ENCODE measurements around the gene MED8. TPM values are rescaled to one million over a fixed set of nuclear protein-coding genes. Genes with fewer than 3 reads are reported as not detected.
"Not testable (repeated sequence)": the region's sequence is repeated elsewhere in the genome, so short reads cannot be mapped to it uniquely, and the experiment has no call there.

The MED8 gene
- total and polyA plus RNA-seq, 7 experiments from 2014 or later: 14.5 to 53.8 (median 30.1) TPM

DNA sequence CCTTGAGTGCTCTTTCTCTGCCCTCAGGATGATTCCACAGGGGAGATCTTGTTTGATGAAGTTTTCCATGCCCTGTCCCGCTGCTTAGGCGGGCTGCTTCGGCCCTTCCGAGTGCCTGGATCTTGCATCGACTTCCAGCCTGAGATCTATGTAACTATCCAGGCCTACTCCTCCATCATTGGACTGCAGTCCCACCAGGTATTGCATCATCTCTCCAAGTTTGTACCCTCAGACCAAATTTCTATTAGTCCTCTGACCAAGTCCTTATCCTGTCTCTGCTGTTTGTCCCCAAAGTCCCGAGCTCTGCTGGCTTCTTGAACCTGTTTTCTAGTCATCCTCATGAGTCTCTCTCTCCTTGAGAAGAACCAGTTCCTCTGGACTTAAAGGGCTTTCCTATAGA lies 14.8 kb upstream of the MED8 start:
- Mint-ChIP-seq H3K4me3 (no peak overlapping the region), H3K27me3 (no peaks in the 10 kb centered on the region), H3K27ac (no peak overlapping the region), H3K36me3 (peaks cover 12 to 56% (median 35%) of the 10 kb centered on the region in 5 donors), H3K4me1 (peaks cover 2 to 21% (median 16%) of the 10 kb centered on the region in 7 donors), H3K9me3 (no peaks in the 10 kb centered on the region)
- Histone ChIP-seq H3K9me3 (ENCODE audit: control insufficient read depth in 2 of 3, low read length in 3 of 3) (no peaks in the 10 kb centered on the region), H3K4me1 (ENCODE audit: control insufficient read depth in 2 of 2, insufficient read depth in 2 of 2, low read length in 2 of 2) (no peaks in the 10 kb centered on the region), H3K36me3 (ENCODE audit: control insufficient read depth in 2 of 3, insufficient read depth in 3 of 3, low read length in 3 of 3) (peaks cover 5 to 55% (median 16%) of the 10 kb centered on the region in 3 experiments), H3K4me3 (ENCODE audit: low read length) (no peak overlapping the region), H3K27ac (ENCODE audit: low read depth, low read length) (no peak overlapping the region), H3K27me3 (ENCODE audit: control insufficient read depth in 2 of 2, insufficient read depth in 2 of 2, low read length in 2 of 2) (no peaks in the 10 kb centered on the region)
- DNase-seq (no peak), ATAC-seq (no peak)
- intact Hi-C loops (cut with micrococcal nuclease): no loop called here
- ChIA-PET CTCF (no interaction called here), POLR2A (no interaction called here)

DNA sequence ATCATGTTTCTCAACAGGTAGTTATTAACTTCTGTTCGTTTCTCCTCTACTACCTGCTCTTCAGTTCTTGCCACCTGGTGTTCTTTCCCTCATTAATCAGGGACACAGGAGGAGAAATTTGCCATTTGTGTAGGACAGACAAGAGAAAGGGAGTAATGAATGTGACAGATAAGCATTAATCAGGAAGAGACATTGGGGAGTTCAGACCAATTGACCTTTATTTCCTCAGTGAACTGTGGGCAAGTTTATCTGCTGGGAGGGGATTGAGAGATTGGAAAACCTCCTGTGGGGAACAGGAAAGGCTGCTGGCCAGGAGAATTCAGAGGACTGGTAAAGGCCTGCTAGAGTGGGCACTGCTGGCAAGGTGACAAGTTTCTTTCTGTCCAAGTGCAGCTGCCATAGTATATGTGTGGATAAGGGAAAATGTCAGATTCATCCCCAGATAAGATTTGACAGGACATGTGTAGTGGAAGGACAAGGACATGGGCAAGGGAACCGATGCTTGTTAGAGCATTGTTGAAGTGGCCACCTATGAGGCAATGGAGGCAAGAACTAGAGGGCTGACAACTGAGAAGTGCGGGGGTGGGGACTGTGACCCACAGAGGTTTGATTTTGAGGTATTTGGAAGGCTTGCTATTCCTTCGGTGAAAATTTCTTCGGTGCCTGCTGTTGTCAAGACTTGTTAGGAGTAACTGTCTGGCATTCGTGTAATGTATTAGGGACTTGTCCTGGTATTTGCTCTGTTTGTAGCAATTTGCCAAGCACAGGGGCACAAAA lies 12.7 kb upstream of the MED8 start:
- H3K27ac Mint-ChIP-seq: peak overlapping the region in 3 of 9 donors; percentile 27 to 49 (median 43)
- H3K36me3 ChIP-seq (ENCODE audit: control insufficient read depth in 2 of 3, insufficient read depth in 3 of 3, low read length in 3 of 3): peaks cover 5 to 45% (median 16%) of the 10 kb centered on the region in 3 experiments
- H3K9me3 Mint-ChIP-seq: no peaks in the 10 kb centered on the region
- ATAC-seq: no peak
- peaks cover 8 to 52% (median 30%) of the 10 kb centered on the region in 5 donors for H3K36me3 Mint-ChIP-seq
- no peaks in the 10 kb centered on the region for H3K27me3 ChIP-seq (ENCODE audit: control insufficient read depth in 2 of 2, insufficient read depth in 2 of 2, low read length in 2 of 2)
- no peak for DNase-seq
- POLR2A ChIA-PET: no interaction called here
- H3K4me1 Mint-ChIP-seq: peaks cover 5 to 24% (median 21%) of the 10 kb centered on the region in 7 donors
- no peak overlapping the region for H3K4me3 Mint-ChIP-seq
- intact Hi-C loops (cut with micrococcal nuclease): no loop called here
- H3K4me1 ChIP-seq (ENCODE audit: control insufficient read depth in 2 of 2, insufficient read depth in 2 of 2, low read length in 2 of 2): no peaks in the 10 kb centered on the region
- H3K27ac ChIP-seq (ENCODE audit: low read depth, low read length): no peak overlapping the region
- no peaks in the 10 kb centered on the region for H3K9me3 ChIP-seq (ENCODE audit: control insufficient read depth in 2 of 3, low read length in 3 of 3)
- CTCF ChIA-PET: no interaction called here
- no peaks in the 10 kb centered on the region for H3K27me3 Mint-ChIP-seq
- H3K4me3 ChIP-seq (ENCODE audit: low read length): no peak overlapping the region

GRCh38 chr1:43400441-43400840 lies 10.8 kb upstream of the MED8 start:
- POLR2A ChIA-PET: interaction anchor here (0.7 kb wide), 1 partner anchor 249 kb away, joined by 4 read pairs; no protein-coding TSS in a partner anchor
- peaks cover 1 to 37% (median 8%) of the 10 kb centered on the region in 3 experiments for H3K36me3 ChIP-seq (ENCODE audit: control insufficient read depth in 2 of 3, insufficient read depth in 3 of 3, low read length in 3 of 3)

GRCh38 chr1:43398227-43398626 lies 8.6 kb upstream of the MED8 start:
- POLR2A ChIA-PET: no interaction called here
- Histone ChIP-seq H3K27ac (ENCODE audit: low read depth, low read length) (no peak overlapping the region), H3K36me3 (ENCODE audit: control insufficient read depth in 2 of 3, insufficient read depth in 3 of 3, low read length in 3 of 3) (peaks cover 0 to 23% (median 0%) of the 10 kb centered on the region in 3 experiments), H3K4me3 (ENCODE audit: low read length) (no peak overlapping the region), H3K27me3 (ENCODE audit: control insufficient read depth in 2 of 2, insufficient read depth in 2 of 2, low read length in 2 of 2) (no peaks in the 10 kb centered on the region), H3K4me1 (ENCODE audit: control insufficient read depth in 2 of 2, insufficient read depth in 2 of 2, low read length in 2 of 2) (no peaks in the 10 kb centered on the region), H3K9me3 (ENCODE audit: control insufficient read depth in 2 of 3, low read length in 3 of 3) (no peaks in the 10 kb centered on the region)
- ATAC-seq: no peak
- Mint-ChIP-seq H3K27me3 (no peaks in the 10 kb centered on the region), H3K4me1 (peaks cover 9 to 45% (median 31%) of the 10 kb centered on the region in 7 donors), H3K27ac (peak overlapping the region in 1 of 9 donors; percentile 37), H3K9me3 (no peaks in the 10 kb centered on the region), H3K4me3 (no peak overlapping the region), H3K36me3 (peaks cover 6 to 24% (median 14%) of the 10 kb centered on the region in 5 donors)
- CTCF ChIA-PET: interaction anchor here (0.7 kb wide), 1 partner anchor 59 kb away, joined by 3 read pairs; no protein-coding TSS in a partner anchor
- intact Hi-C loops (cut with micrococcal nuclease): no loop called here
- DNase-seq: no peak

More at GRCh38 chr1:43400441-43400840, 10.8 kb upstream of the MED8 start:
- H3K9me3 Mint-ChIP-seq; H3K4me3 ChIP-seq (ENCODE audit: low read length); CTCF ChIA-PET; H3K4me3 Mint-ChIP-seq; ATAC-seq; H3K27me3 Mint-ChIP-seq; intact Hi-C loops (cut with micrococcal nuclease); H3K4me1 ChIP-seq (ENCODE audit: control insufficient read depth in 2 of 2, insufficient read depth in 2 of 2, low read length in 2 of 2); H3K27me3 ChIP-seq (ENCODE audit: control insufficient read depth in 2 of 2, insufficient read depth in 2 of 2, low read length in 2 of 2); H3K27ac ChIP-seq (ENCODE audit: low read depth, low read length); DNase-seq; H3K27ac Mint-ChIP-seq; H3K9me3 ChIP-seq (ENCODE audit: control insufficient read depth in 2 of 3, low read length in 3 of 3): not testable (repeated sequence)
- Mint-ChIP-seq H3K36me3 (peaks cover 7 to 41% (median 24%) of the 10 kb centered on the region in 5 donors), H3K4me1 (peaks cover 5 to 38% (median 24%) of the 10 kb centered on the region in 7 donors)

DNA sequence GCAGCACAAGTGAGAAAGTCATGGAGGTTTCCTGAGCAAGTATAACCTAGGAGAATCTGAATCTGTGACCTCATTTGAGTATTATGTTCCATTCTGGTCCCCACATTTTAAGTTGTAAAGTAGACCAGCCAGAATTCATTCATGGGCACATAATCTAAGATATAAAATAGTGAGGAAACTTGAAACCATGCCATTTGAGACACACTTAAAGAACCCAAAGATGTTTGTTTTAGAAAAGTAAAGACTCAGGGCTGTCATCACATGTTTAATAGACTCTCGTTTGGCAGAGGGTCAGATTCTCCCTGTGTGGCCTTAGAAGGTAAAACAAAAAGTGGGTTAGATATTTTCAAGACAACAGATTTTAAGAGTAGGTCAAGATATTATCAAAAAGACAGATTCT lies 6.5 kb upstream of the MED8 start:
- Histone ChIP-seq H3K27me3 (ENCODE audit: control insufficient read depth in 2 of 2, insufficient read depth in 2 of 2, low read length in 2 of 2) (no peaks in the 10 kb centered on the region), H3K4me3 (ENCODE audit: low read length) (no peak overlapping the region), H3K36me3 (ENCODE audit: control insufficient read depth in 2 of 3, insufficient read depth in 3 of 3, low read length in 3 of 3) (peaks cover 0 to 17% (median 0%) of the 10 kb centered on the region in 3 experiments), H3K27ac (ENCODE audit: low read depth, low read length) (no peak overlapping the region), H3K9me3 (ENCODE audit: control insufficient read depth in 2 of 3, low read length in 3 of 3) (no peaks in the 10 kb centered on the region), H3K4me1 (ENCODE audit: control insufficient read depth in 2 of 2, insufficient read depth in 2 of 2, low read length in 2 of 2) (no peaks in the 10 kb centered on the region)
- Mint-ChIP-seq H3K4me3 (no peak overlapping the region), H3K9me3 (no peaks in the 10 kb centered on the region), H3K36me3 (peaks cover 0 to 12% (median 9%) of the 10 kb centered on the region in 5 donors), H3K27me3 (no peaks in the 10 kb centered on the region), H3K27ac (peak overlapping the region in 1 of 9 donors; percentile 4), H3K4me1 (peaks cover 11 to 47% (median 29%) of the 10 kb centered on the region in 7 donors)
- ChIA-PET CTCF (no interaction called here), POLR2A (interaction anchor here (1.3 kb wide), 1 partner anchor 15 kb away, joined by 3 read pairs; no protein-coding TSS in a partner anchor)
- ATAC-seq (no peak), DNase-seq (no peak)
- intact Hi-C loops (cut with micrococcal nuclease): no loop called here

- H3K27me3 Mint-ChIP-seq: no peaks in the 10 kb centered on the region
- CTCF ChIA-PET: no interaction called here
- intact Hi-C loops (cut with micrococcal nuclease): no loop called here
- H3K4me3 ChIP-seq (ENCODE audit: low read length): no peak overlapping the region
- no peak overlapping the region for H3K4me3 Mint-ChIP-seq
- no peaks in the 10 kb centered on the region for H3K27me3 ChIP-seq (ENCODE audit: control insufficient read depth in 2 of 2, insufficient read depth in 2 of 2, low read length in 2 of 2)
- POLR2A ChIA-PET: interaction anchor here (1.3 kb wide), 1 partner anchor 16 kb away, joined by 3 read pairs; no protein-coding TSS in a partner anchor
- peaks cover 0 to 17% (median 0%) of the 10 kb centered on the region in 3 experiments for H3K36me3 ChIP-seq (ENCODE audit: control insufficient read depth in 2 of 3, insufficient read depth in 3 of 3, low read length in 3 of 3)
- no peak overlapping the region for H3K27ac ChIP-seq (ENCODE audit: low read depth, low read length)
- H3K9me3 Mint-ChIP-seq: no peaks in the 10 kb centered on the region
- H3K27ac Mint-ChIP-seq: peak overlapping the region in 1 of 9 donors; percentile 4
- H3K9me3 ChIP-seq (ENCODE audit: control insufficient read depth in 2 of 3, low read length in 3 of 3): no peaks in the 10 kb centered on the region
- peaks cover 14 to 51% (median 34%) of the 10 kb centered on the region in 7 donors for H3K4me1 Mint-ChIP-seq
- DNase-seq (no peak), ATAC-seq (no peak)
- peaks cover 3 to 5% of the 10 kb centered on the region in 2 donors for H3K4me1 ChIP-seq (ENCODE audit: control insufficient read depth in 2 of 2, insufficient read depth in 2 of 2, low read length in 2 of 2)
- H3K36me3 Mint-ChIP-seq: peaks cover 0 to 12% (median 9%) of the 10 kb centered on the region in 5 donors
These were observed 5.9 kb upstream of the MED8 start for GRCh38 chr1:43395523-43395922.

Measured in naive thymus-derived CD4-positive, alpha-beta T cell (primary cell).